NCI-H1092 (cell line): ENCODE results near the gene ADGRL2.

Experiments used
- DNase-seq: peaks from one replicate; lab custom pipeline; 2025; lab: John Stamatoyannopoulos, UW

Gene ADGRL2

DNA sequence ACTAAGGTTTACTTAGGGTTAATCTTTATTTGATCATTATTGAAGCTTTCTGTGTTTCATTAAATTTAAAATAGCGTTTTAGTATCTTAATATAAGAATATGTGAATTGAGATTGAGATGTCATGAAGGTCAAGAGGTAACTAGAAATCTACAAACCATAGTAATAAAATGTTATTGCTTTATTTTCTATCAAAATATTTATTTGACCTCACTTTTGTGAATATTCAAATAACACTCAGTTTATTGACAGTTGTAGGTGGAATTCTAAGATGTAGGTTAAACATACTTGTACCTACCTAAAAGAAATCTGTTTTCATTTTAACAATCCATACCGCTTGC, 5.7 kb downstream of the ADGRL2 start:
- no peak for DNase-seq

DNA sequence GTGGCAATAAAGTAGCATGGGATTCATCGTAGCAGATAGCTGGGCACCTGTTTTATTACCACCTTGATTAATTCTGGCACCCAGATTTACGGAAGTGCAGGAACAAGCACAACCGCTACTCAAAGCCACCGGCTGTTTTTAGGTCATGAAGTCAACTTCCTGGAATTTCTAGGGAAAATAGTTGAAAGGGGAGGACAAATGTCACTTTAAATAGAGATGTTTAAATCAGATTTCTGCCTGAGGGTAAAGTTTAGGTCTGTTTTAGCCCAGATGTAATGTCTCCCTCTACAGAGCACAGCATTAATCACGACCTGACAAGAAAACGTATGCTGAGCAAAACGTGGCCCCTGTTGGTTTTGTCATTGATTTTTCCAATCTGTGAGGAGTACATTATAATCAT, 8.0 kb downstream of the ADGRL2 start:
- no peak for DNase-seq

DNA sequence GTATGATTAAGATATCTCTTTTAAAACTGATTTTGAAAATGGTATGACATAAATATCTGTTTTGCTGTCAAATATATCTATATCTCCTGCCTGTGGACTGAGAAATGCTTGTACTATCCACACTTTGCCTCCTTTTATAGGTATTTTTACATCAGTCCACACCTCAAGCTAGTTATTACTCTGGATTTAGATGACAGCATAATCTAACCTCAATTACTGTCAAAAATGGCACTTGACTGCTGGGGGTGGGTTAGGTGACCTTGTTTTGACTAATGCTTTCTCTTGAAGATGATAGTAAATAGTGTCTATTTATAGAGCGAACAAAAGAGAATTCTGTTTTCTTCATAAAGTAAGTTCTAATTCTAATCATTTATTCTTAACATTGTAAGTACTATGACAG, 9.1 kb downstream of the ADGRL2 start:
- no peak for DNase-seq

DNA sequence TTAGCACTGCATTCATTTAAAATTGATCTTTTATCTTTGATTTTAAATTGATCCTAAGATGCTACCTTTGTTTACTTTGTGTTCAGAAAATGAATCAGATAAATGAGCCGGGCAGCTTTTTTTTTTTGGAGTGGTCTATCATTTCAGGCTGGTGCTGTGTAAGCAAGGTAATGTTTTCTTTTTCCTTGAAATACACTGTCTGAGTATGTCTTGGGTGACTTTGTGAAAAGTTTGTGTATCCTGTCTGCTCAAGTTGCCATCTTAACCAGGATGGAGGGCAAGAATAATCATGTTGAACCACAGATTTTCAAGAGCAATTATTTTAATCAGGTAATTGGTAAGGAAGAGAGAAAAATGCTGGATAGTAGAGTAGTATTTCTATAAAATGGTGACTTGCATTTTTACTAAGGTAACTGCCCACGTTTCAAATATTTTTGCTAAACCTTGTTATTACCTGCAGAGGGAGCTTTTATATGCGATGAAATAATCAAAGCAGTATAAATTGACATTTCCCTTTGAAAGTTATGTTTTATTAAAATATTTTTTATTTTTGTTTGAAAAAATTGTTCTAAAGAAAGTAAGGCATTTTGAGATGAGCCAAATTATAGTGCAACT, 11.1 kb downstream of the ADGRL2 start:
- DNase-seq, result no peak

DNA sequence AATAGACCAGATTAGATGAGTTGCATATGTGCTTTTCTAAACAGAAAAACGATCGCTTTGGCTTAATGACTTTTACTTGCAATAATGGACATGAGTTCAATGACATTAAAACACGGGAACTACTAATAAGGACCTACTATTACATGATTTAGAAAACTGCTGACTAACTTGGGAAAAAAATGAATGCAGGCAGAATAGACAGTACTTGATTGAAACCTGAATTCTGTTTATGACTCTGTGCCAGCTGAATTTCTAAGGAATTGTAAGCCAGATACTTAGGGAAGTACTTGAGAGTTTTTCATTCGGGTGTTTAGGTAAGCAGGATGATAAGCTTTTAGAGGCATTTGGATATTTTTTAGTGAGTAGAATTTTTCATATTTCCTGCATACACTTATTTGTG, 12.0 kb downstream of the ADGRL2 start:
- DNase-seq, result no peak

DNA sequence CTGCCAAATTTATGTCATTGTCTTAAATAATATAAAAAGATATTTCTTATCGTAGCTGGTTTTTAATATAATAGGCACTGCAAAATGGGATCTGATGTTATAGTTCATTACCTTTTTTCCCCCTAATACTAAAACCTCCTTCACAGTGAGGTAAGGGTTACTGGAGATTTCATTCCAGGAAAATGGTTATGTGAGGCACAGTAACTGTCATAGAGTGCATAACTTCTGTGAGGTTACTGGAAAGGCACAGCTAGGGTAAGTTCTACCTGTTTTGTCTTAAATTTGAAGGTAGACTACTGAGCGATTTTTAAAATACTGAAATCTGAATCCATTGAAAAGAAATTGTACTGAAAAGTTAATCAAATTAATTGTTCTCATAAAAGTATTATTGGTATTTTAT, 13.0 kb downstream of the ADGRL2 start:
- DNase-seq, result no peak

DNA sequence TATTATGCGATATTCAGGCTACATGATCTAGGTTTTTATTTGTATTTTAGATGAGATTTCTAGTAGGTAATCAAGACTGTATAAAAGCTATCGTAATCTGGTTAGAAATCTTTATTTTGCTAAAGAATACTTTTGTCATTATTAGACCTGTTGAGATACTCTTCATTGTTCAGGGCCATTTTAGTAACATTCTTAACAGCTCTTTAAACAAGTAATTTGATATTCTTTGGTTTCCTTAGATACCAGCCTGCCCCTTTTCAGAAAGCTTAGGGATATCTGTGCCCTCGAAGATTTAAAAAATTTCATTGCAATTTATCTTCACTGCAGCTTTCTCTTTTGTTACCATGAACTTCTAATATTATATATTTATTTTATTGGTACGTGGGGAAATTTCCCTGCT, 18.9 kb downstream of the ADGRL2 start:
- no peak for DNase-seq

DNA sequence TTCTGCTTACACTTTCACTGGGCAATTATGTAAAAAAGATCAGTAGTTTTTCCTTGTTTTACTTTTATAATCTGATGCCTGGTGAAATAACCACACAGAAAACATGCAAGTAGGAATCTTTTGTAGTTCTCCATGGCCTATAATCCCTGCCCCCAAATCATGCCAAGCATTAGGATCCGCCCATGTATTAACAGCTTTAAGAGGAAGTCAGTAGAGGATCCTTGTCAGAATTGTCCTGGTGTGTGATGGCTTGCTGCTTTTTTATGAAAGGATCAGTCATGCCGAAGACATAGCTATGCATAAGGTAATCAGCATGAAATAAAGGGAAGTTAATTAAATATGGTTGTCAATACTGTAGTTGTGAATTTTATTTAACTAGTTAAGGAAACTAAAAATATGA, 20.0 kb downstream of the ADGRL2 start:
- no peak for DNase-seq

DNA sequence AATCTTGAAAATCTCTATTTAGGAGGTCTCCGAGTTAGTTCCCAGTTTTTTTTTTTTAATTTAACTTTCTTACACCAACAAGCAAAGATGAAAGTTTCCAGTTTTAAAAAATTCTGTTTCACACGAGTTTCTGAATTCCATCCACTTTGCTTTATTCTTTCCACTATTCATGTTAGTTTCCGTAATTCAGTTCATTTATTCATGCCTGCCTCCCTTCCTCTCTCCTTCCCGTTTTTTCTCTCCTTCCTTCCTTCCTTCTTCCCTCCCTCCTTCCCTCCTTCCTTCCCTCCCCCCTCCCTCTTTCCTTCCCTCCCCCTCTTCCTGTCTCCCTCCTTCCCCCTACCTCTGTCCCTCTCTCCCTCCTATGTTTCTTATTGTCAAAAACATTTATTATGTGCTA, 22.3 kb downstream of the ADGRL2 start:
- no peak for DNase-seq

DNA sequence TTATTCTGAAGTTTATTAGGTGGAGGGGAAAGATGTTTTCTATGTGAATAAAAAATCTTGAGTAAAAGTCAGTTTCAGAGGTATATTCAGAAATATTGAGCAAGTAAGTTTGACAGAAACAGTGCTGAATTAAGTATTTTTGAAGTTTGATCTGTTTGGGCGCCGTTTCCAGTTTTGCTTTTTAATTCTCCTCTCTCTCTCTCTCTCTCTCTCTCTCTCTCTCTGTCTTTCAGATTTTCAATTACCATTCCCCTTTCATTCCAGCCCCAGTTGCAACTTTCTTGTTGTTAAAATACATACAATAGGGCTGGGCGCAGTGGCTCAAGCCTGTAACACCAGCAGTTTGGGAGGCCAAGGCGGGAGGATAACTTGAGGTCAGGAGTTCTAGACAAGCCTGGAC, 24.0 kb downstream of the ADGRL2 start:
- DNase-seq, result no peak

DNA sequence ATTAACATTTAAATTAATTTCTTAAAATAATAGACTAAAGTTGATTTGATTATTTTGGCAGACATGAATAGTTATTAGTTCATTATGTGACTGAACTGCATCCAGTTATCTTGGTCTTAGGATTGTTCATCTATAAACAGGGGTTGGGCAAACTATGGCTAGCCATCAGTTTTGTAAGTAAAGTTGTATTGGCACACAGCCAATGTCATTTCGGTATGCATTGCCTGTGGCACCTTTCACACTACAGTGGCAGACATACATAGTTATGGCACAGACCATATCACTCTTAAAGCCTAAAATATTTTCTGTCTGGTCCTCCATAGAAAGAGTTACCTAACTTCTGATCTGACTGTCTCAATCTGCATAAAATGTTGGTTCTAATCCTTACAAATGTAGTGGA, 27.2 kb downstream of the ADGRL2 start:
- DNase-seq, result no peak

DNA sequence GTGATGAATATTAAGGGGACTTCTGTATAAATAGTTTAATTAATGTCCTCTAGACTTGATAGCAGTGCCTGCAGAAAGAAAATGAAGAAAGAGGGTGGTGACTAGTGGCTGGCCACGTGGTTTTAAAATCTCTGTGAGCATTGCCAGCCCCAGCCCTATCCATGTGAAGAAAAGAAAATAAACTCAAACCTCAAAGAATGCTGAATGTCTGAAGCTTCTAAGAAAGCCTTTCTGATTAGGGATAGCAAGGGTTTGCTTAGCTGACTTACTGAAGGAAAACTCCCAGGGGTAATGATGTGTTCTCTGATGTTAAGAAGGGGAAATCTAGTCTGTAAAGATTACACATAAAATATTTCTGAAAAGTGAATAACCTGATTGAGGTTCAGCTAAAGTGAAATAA, 31.8 kb downstream of the ADGRL2 start:
- no peak for DNase-seq

DNA sequence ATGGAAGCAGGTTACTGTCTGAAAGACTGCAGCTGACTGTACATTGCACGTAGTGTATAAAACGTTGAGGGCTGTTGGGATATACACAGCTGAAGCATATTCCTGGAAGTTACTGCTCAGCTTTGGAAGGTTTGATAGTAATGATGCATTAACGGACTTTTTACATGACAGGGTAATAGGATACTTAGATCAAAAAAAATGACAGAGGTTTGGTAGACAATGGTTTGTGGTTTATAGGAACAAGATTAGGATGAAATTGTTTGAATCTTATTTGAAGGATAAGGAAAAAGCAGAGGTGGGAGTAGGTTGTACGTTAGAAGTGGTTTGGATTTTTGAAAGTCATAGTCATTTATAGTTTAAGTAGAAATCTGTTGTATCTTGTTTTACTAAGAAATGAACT, 33.0 kb downstream of the ADGRL2 start:
- no peak for DNase-seq

DNA sequence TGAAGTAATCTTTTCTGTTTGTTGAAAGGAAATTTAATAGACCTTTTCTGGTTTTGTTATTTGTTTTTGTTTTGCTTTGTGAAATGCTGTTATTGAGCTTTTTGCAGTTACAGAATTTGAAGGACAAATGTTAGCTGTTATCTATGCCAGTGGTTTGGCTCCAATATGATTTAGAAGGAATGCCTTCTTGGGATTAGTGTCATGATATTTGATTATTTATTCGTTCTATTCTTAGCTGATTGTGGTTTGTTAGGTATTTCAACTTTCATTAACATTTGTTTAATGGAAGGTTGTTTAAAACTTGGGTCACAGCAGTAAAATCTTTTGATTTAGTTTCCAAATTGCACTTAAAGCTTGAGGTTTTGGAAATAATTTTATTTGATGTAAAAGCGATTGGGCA, 33.5 kb downstream of the ADGRL2 start:
- no peak for DNase-seq

DNA sequence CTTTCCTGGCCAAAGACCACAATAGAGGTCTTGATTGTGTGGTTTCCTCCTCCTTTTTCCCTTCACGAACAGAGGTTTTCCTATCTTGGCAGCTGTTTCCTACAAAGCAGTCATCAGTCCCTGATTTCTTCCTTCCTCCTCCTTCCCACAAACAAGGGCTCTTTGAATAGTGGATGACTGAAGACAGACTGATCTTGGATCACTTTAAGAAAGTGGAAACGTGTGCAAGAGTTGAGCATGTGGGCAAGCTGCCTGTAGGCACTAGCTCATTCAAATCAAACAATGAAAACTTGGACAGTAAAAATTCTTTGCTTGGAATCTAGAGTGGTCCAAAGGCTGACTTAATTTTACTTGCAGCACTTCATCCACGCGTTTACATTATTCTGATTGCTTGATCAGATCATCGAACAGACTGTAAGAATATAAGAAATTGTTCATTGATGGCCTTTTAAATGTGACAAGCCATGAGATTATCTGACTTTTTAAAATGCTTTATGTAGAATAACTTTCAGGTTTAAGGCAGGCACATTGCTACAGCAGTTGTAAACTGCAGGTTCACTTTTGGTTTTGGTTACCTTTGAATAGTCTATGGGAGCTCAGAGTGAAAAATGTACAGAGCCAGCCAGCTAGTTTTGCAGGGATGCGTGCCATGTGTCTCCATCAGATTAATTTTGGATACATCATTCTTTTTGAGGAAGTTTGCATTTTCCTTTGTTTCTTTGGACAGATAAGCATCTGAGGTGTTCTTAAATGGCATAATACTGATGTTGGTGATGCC, 34.4 kb downstream of the ADGRL2 start:
- no peak for DNase-seq

DNA sequence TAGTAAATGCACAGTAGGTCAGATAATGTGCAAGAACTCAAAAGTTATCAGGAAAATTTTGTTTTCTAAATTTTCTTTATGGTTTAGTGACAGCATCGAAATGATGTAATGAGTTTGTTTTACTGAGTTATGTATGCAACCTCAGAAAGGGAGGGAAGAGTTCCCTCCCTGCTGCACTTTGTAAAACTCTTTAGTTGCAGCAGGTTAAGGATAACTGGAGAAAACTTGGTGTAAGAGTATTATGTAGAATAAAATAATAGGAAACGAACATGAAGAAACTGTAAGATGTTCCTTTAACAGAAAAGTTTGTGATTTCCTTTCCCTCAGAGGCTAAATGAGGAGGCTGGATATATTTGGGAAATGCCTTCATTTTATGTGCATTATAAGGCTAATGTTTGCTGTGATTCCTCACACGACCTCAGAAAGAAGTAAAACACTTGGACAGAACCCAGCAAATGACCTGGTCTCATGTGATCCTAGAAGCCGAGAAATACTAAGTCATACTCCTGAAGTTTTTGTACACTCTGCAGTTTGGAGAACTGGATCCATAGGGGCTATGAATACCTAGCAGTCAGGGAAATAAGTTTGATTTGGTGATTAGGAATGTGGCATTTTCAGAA, 35.4 kb downstream of the ADGRL2 start:
- DNase-seq, result no peak

DNA sequence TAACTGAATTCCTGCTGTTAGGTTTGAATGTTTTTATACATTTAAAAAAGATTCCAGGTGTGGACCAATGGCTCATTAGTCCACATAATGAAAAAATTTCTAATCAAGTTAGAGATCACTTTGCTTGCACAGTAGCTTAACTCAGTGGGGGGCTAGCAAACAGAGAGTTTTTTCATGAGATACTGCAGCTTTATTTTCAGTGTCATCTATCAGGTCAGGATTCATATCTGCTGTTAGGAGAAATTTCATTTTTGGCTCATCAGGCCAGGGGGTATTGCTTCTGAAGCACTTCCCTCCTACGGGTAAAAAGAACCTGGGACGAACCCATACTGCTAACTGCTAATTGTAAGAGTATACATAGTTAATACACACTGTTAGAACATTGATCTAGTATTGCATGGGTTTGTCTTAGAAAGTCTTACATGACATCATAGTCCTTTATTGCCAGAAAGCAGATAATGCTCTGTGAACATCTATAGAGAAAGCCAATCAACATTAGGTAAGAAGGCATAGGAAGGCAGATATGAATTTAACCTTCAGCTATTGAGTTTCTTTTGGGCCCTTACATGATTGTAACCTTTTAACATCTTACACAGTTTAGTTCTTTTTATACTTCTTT, 38.0 kb downstream of the ADGRL2 start:
- no peak for DNase-seq

DNA sequence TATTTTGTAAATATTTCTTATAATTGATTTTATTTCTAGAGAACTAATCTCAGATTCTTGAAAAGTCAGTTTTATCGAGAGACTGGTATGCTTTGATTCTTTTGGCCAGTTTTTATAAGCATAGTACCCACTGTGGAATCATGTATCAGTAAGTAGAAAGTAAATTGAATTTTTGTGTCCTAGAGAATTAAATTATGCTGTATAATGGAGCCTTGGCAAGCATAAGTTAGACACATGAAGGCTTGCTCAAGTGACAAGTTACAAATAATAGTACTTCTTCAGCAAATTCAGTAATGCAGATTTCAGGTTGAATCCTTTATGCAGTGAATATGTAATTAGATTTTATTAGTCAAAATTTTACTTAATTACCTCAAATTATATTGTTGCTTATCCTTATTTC, 40.1 kb downstream of the ADGRL2 start:
- no peak for DNase-seq

DNA sequence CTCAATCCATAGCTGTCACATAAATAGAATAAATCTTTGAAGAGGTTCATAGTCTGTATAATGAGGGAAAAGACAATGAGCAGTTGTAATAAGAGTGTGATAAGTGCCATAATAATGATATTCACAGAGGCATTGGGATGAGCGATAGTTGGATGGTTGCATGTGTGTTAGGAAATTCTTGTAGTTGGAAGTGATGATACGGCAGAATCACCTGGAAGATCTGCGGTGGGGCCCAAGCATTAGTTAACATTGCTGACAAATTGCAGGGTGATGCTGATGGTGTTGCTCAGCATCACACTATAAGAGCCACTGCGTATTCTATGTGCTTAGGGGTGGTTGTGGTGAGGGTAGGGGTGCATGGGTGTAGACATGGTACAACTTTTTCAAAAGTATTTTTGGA, 41.1 kb downstream of the ADGRL2 start:
- no peak for DNase-seq

DNA sequence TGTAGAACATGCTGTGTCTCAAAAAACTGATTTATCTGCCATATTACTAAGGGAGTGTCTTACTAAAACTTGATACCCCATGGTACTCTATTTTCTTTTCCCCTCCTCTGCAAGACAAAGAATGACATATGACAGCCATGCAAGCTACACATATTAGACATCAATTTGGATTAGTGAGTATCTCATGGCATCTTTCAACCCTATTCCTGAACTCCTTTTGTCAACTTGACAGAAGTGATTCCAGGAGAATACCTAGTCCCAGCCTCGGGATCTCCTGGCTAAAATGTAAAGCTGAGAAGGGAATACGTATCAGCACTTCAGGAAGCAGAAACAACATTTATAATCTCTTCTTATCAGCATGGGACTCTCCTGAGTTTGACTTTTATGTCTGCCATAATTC, 43.7 kb downstream of the ADGRL2 start:
- DNase-seq, result no peak

DNA sequence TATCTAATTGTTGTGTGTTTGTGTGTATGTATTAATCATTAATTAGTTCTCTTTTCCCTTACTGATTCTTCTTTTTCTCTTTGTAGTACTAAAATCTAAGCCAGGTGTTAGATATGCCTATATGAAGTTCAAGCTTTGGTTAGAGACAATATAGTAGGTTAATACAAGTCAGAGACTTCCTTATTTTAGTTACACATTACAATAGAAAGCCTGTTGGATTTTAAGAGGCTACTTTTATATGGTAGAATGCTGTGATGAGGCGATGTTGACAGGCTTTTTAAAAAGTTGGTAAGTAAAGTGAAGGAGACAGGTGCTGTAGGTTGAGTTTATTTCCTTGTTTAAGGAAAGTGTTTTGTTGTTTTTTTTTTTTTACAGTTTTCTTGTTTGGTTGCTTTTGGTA, 45.9 kb downstream of the ADGRL2 start:
- DNase-seq, result no peak

DNA sequence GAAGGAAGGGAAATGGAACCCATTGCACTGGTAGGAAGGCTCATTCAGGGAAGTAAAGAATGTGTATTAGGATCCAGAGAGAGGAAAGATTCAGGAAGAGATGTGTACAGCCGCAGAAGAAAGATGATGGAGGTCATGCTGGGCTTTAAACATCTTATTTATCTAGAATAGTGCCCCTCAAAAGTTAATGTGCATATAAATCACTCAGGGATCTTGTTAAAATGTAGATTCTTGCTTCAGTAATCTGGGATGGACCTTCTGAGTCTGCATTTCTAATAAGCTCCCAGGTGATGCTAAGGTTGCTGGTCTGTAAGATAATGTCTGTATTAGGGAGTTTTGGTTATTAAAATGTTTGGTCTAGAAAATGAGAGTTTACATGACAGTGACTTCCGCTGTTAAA, 46.3 kb downstream of the ADGRL2 start:
- DNase-seq, result no peak
